Measurements from ENCODE around the gene FSTL4. TPM values are rescaled to one million over a fixed set of nuclear protein-coding genes. Genes with fewer than 3 reads are reported as not detected.

FSTL4 gene
- total RNA-seq, 1 experiment from 2014 or later: not detected

- DNase-seq: no peak
- no peaks in the 10 kb centered on the region for H3K36me3 ChIP-seq (ENCODE audit: insufficient read depth, low read length)
- no peak overlapping the region for H2AFZ ChIP-seq (ENCODE audit: low read length)
- H3K9me2 ChIP-seq (replicated peaks; ENCODE audit: insufficient read depth, low read length): no peaks in the 10 kb centered on the region
- no peak overlapping the region for H3K4me3 ChIP-seq (ENCODE audit: low read length)
- no peaks in the 10 kb centered on the region for H3K27me3 ChIP-seq (ENCODE audit: low read length)
- H3K4me1 ChIP-seq (ENCODE audit: low read length): no peaks in the 10 kb centered on the region
- H3K9ac ChIP-seq (ENCODE audit: low read length): no peak overlapping the region
- no peak overlapping the region for H3K4me2 ChIP-seq (ENCODE audit: low read depth, low read length, poor library complexity, severe bottlenecking)
- H3K9me3 ChIP-seq (ENCODE audit: low read length): no peaks in the 10 kb centered on the region
- H3K27ac ChIP-seq (ENCODE audit: low read length): no peak overlapping the region
- no peaks in the 10 kb centered on the region for H4K20me1 ChIP-seq (ENCODE audit: insufficient read depth, low read depth, low read length)
- no peaks in the 10 kb centered on the region for H3K79me2 ChIP-seq (ENCODE audit: low read length)
These were observed 106.2 kb downstream of the FSTL4 start for GRCh38 chr5:133506181-133506580.

GRCh38 chr5:133503511-133503910 lies 108.8 kb downstream of the FSTL4 start:
- Histone ChIP-seq H3K4me3 (ENCODE audit: low read length) (no peak overlapping the region), H3K9ac (ENCODE audit: low read length) (no peak overlapping the region), H3K4me1 (ENCODE audit: low read length) (no peaks in the 10 kb centered on the region), H2AFZ (ENCODE audit: low read length) (no peak overlapping the region), H3K4me2 (ENCODE audit: low read depth, low read length, poor library complexity, severe bottlenecking) (no peak overlapping the region), H3K27me3 (ENCODE audit: low read length) (no peaks in the 10 kb centered on the region), H3K9me3 (ENCODE audit: low read length) (no peaks in the 10 kb centered on the region), H3K36me3 (ENCODE audit: insufficient read depth, low read length) (no peaks in the 10 kb centered on the region), H3K27ac (ENCODE audit: low read length) (no peak overlapping the region), H4K20me1 (ENCODE audit: insufficient read depth, low read depth, low read length) (no peaks in the 10 kb centered on the region), H3K79me2 (ENCODE audit: low read length) (no peaks in the 10 kb centered on the region), H3K9me2 (replicated peaks; ENCODE audit: insufficient read depth, low read length) (no peaks in the 10 kb centered on the region)
- no peak for DNase-seq

- H3K79me2 ChIP-seq (ENCODE audit: low read length): no peaks in the 10 kb centered on the region
- no peaks in the 10 kb centered on the region for H3K27me3 ChIP-seq (ENCODE audit: low read length)
- H4K20me1 ChIP-seq (ENCODE audit: insufficient read depth, low read depth, low read length): no peaks in the 10 kb centered on the region
- H2AFZ ChIP-seq (ENCODE audit: low read length): no peak overlapping the region
- no peak overlapping the region for H3K4me3 ChIP-seq (ENCODE audit: low read length)
- no peaks in the 10 kb centered on the region for H3K36me3 ChIP-seq (ENCODE audit: insufficient read depth, low read length)
- H3K27ac ChIP-seq (ENCODE audit: low read length): no peak overlapping the region
- H3K9me3 ChIP-seq (ENCODE audit: low read length): no peaks in the 10 kb centered on the region
- DNase-seq: no peak
- no peaks in the 10 kb centered on the region for H3K4me1 ChIP-seq (ENCODE audit: low read length)
- H3K4me2 ChIP-seq (ENCODE audit: low read depth, low read length, poor library complexity, severe bottlenecking): no peak overlapping the region
- no peak overlapping the region for H3K9ac ChIP-seq (ENCODE audit: low read length)
- no peaks in the 10 kb centered on the region for H3K9me2 ChIP-seq (replicated peaks; ENCODE audit: insufficient read depth, low read length)
These were observed 112.4 kb downstream of the FSTL4 start for GRCh38 chr5:133499895-133500294.

- Histone ChIP-seq H3K4me2 (ENCODE audit: low read depth, low read length, poor library complexity, severe bottlenecking) (no peak overlapping the region), H3K9me2 (replicated peaks; ENCODE audit: insufficient read depth, low read length) (no peaks in the 10 kb centered on the region), H3K79me2 (ENCODE audit: low read length) (no peaks in the 10 kb centered on the region), H3K27me3 (ENCODE audit: low read length) (no peaks in the 10 kb centered on the region), H3K4me3 (ENCODE audit: low read length) (no peak overlapping the region), H2AFZ (ENCODE audit: low read length) (no peak overlapping the region), H3K9ac (ENCODE audit: low read length) (no peak overlapping the region), H3K9me3 (ENCODE audit: low read length) (no peaks in the 10 kb centered on the region), H3K4me1 (ENCODE audit: low read length) (no peaks in the 10 kb centered on the region), H3K36me3 (ENCODE audit: insufficient read depth, low read length) (no peaks in the 10 kb centered on the region), H3K27ac (ENCODE audit: low read length) (no peak overlapping the region), H4K20me1 (ENCODE audit: insufficient read depth, low read depth, low read length) (no peaks in the 10 kb centered on the region)
- DNase-seq: no peak
These were observed 114.6 kb downstream of the FSTL4 start for GRCh38 chr5:133497608-133498348.

GRCh38 chr5:133496631-133497030 lies 115.7 kb downstream of the FSTL4 start:
- Histone ChIP-seq H3K27ac (ENCODE audit: low read length) (no peak overlapping the region), H3K27me3 (ENCODE audit: low read length) (no peaks in the 10 kb centered on the region), H3K36me3 (ENCODE audit: insufficient read depth, low read length) (no peaks in the 10 kb centered on the region), H3K9me2 (replicated peaks; ENCODE audit: insufficient read depth, low read length) (no peaks in the 10 kb centered on the region), H3K9ac (ENCODE audit: low read length) (no peak overlapping the region), H4K20me1 (ENCODE audit: insufficient read depth, low read depth, low read length) (no peaks in the 10 kb centered on the region), H3K4me3 (ENCODE audit: low read length) (no peak overlapping the region), H3K9me3 (ENCODE audit: low read length) (no peaks in the 10 kb centered on the region), H3K79me2 (ENCODE audit: low read length) (no peaks in the 10 kb centered on the region), H3K4me2 (ENCODE audit: low read depth, low read length, poor library complexity, severe bottlenecking) (no peak overlapping the region), H3K4me1 (ENCODE audit: low read length) (no peaks in the 10 kb centered on the region), H2AFZ (ENCODE audit: low read length) (no peak overlapping the region)
- no peak for DNase-seq

GRCh38 chr5:133494923-133495246 lies 117.5 kb downstream of the FSTL4 start:
- no peak overlapping the region for H2AFZ ChIP-seq (ENCODE audit: low read length)
- no peak overlapping the region for H3K27ac ChIP-seq (ENCODE audit: low read length)
- no peaks in the 10 kb centered on the region for H3K9me2 ChIP-seq (replicated peaks; ENCODE audit: insufficient read depth, low read length)
- H3K4me1 ChIP-seq (ENCODE audit: low read length): no peaks in the 10 kb centered on the region
- H3K27me3 ChIP-seq (ENCODE audit: low read length): no peaks in the 10 kb centered on the region
- no peaks in the 10 kb centered on the region for H3K79me2 ChIP-seq (ENCODE audit: low read length)
- H3K4me3 ChIP-seq (ENCODE audit: low read length): no peak overlapping the region
- H3K9ac ChIP-seq (ENCODE audit: low read length): no peak overlapping the region
- H3K4me2 ChIP-seq (ENCODE audit: low read depth, low read length, poor library complexity, severe bottlenecking): no peak overlapping the region
- H3K9me3 ChIP-seq (ENCODE audit: low read length): no peaks in the 10 kb centered on the region
- no peak for DNase-seq
- no peaks in the 10 kb centered on the region for H3K36me3 ChIP-seq (ENCODE audit: insufficient read depth, low read length)
- no peaks in the 10 kb centered on the region for H4K20me1 ChIP-seq (ENCODE audit: insufficient read depth, low read depth, low read length)

- no peaks in the 10 kb centered on the region for H3K79me2 ChIP-seq (ENCODE audit: low read length)
- no peaks in the 10 kb centered on the region for H3K27me3 ChIP-seq (ENCODE audit: low read length)
- no peaks in the 10 kb centered on the region for H3K9me3 ChIP-seq (ENCODE audit: low read length)
- no peak overlapping the region for H3K9ac ChIP-seq (ENCODE audit: low read length)
- H3K4me1 ChIP-seq (ENCODE audit: low read length): no peaks in the 10 kb centered on the region
- H3K27ac ChIP-seq (ENCODE audit: low read length): no peak overlapping the region
- H3K4me3 ChIP-seq (ENCODE audit: low read length): no peak overlapping the region
- no peaks in the 10 kb centered on the region for H4K20me1 ChIP-seq (ENCODE audit: insufficient read depth, low read depth, low read length)
- H2AFZ ChIP-seq (ENCODE audit: low read length): no peak overlapping the region
- no peak for DNase-seq
- no peak overlapping the region for H3K4me2 ChIP-seq (ENCODE audit: low read depth, low read length, poor library complexity, severe bottlenecking)
- no peaks in the 10 kb centered on the region for H3K36me3 ChIP-seq (ENCODE audit: insufficient read depth, low read length)
- no peaks in the 10 kb centered on the region for H3K9me2 ChIP-seq (replicated peaks; ENCODE audit: insufficient read depth, low read length)
These were observed 118.0 kb downstream of the FSTL4 start for GRCh38 chr5:133494232-133494922.

GRCh38 chr5:133489632-133490031 lies 122.7 kb downstream of the FSTL4 start:
- H2AFZ ChIP-seq (ENCODE audit: low read length): no peak overlapping the region
- no peaks in the 10 kb centered on the region for H4K20me1 ChIP-seq (ENCODE audit: insufficient read depth, low read depth, low read length)
- no peak overlapping the region for H3K4me2 ChIP-seq (ENCODE audit: low read depth, low read length, poor library complexity, severe bottlenecking)
- no peaks in the 10 kb centered on the region for H3K79me2 ChIP-seq (ENCODE audit: low read length)
- H3K9me2 ChIP-seq (replicated peaks; ENCODE audit: insufficient read depth, low read length): no peaks in the 10 kb centered on the region
- no peaks in the 10 kb centered on the region for H3K27me3 ChIP-seq (ENCODE audit: low read length)
- no peak overlapping the region for H3K4me3 ChIP-seq (ENCODE audit: low read length)
- no peaks in the 10 kb centered on the region for H3K9me3 ChIP-seq (ENCODE audit: low read length)
- no peaks in the 10 kb centered on the region for H3K36me3 ChIP-seq (ENCODE audit: insufficient read depth, low read length)
- DNase-seq: peak; percentile 61
- H3K27ac ChIP-seq (ENCODE audit: low read length): no peak overlapping the region
- no peak overlapping the region for H3K9ac ChIP-seq (ENCODE audit: low read length)
- peaks cover 3% of the 10 kb centered on the region; the same call in 1 of the 2 replicates for H3K4me1 ChIP-seq (ENCODE audit: low read length)

All from Karpas-422 (cell line).